Progenitor cell of endocrine pancreas (in vitro differentiated cells): ENCODE data around the gene ABCC10. TPM values are rescaled to one million over a fixed set of nuclear protein-coding genes. Genes with fewer than 3 reads are reported as not detected.

Experiments
- DNase-seq: peaks from one replicate; pipeline ENCODE4 v3.0.0; 2021; ENCODE audit warnings: low spot score; ENCODE audit not compliant: unreplicated experiment
- H3K27ac Mint-ChIP-seq: 2 replicates; pipeline ENCODE4 v1.8.0; 2021; ENCODE audit warnings: mild to moderate bottlenecking, moderate library complexity, mixed read lengths
- H3K27me3 Mint-ChIP-seq: 2 replicates; pipeline ENCODE4 v1.8.0; 2021; ENCODE audit warnings: mixed read lengths
- H3K36me3 Mint-ChIP-seq: 2 replicates; pipeline ENCODE4 v1.8.0; 2022; ENCODE audit warnings: mixed read lengths; ENCODE audit not compliant: insufficient read depth
- H3K4me1 Mint-ChIP-seq: 2 replicates; pipeline ENCODE4 v1.8.0; 2021; ENCODE audit warnings: low read depth, mixed read lengths
- H3K4me3 Mint-ChIP-seq: 2 replicates; pipeline ENCODE4 v1.8.0; 2021; ENCODE audit warnings: low read depth, mild to moderate bottlenecking, moderate library complexity, mixed read lengths
- H3K9me3 Mint-ChIP-seq: 2 replicates; pipeline ENCODE4 v1.8.0; 2021; ENCODE audit warnings: low read depth, mixed read lengths
- total RNA-seq: library from RNA; stranded (reverse); gene quantifications from 2 replicates; pipeline ENCODE4 v1.2.1, GENCODE V29; 2021
- TF ChIP-seq, protein P1 (sequence below): fragments of 200-600 bp; sonication (generic); IDR thresholded peaks from one replicate; pipeline ENCODE4 v1.5.0; 2021; ENCODE audit warnings: antibody characterized with exemption, mild to moderate bottlenecking; ENCODE audit not compliant: unreplicated experiment

ABCC10 gene
- total RNA-seq, 1 donor from 2014 or later = 68.8 TPM

DNA sequence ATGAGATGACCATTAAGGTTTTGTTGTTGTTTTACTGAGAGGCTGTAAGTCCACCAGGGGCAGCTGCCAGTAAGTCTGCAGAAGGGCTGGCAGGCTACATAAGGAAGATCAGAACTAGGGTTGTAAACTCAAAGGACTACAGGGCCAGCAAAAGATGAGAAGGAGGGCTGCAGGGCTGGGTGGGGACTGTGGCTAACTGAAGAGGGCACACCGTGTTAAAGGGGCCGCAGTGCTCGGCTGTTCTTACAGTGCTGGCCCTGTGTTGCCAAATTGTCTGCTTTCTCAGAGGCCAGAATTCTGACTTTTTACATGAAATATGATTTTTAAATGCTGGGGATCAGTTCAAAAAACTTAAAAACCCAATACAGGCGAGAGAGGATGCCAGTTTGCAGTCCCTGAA, 32.4 kb upstream of the ABCC10 start:
- Mint-ChIP-seq H3K9me3 (no peaks in the 10 kb centered on the region), H3K4me1 (peaks cover 57% of the 10 kb centered on the region), H3K27me3 (peaks cover 2% of the 10 kb centered on the region)

DNA sequence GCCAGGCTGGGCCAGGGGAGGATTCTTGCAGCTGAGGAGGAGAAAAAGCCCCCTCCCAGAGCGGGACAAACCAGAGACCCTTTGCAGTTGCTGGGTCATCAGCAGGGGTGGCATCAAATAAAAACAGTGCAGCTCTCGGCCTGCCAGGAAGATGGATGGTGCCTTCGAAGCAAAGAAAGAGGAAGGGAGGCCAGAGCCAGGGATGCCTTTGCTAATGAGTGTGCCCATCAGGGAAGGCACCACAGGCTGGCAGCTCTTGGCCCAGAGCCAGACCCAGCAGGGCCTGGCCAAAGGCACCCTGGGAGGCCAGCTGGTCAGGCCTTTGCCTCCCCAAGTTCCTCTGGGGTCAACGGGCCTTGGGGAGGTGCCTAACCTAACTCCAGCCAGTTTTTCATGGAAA, 31.6 kb upstream of the ABCC10 start:
- peaks cover 2% of the 10 kb centered on the region for H3K27me3 Mint-ChIP-seq
- H3K4me3 Mint-ChIP-seq = no peak overlapping the region
- no peaks in the 10 kb centered on the region for H3K36me3 Mint-ChIP-seq
- no peak overlapping the region for H3K27ac Mint-ChIP-seq
- TF ChIP-seq, protein P1, sequence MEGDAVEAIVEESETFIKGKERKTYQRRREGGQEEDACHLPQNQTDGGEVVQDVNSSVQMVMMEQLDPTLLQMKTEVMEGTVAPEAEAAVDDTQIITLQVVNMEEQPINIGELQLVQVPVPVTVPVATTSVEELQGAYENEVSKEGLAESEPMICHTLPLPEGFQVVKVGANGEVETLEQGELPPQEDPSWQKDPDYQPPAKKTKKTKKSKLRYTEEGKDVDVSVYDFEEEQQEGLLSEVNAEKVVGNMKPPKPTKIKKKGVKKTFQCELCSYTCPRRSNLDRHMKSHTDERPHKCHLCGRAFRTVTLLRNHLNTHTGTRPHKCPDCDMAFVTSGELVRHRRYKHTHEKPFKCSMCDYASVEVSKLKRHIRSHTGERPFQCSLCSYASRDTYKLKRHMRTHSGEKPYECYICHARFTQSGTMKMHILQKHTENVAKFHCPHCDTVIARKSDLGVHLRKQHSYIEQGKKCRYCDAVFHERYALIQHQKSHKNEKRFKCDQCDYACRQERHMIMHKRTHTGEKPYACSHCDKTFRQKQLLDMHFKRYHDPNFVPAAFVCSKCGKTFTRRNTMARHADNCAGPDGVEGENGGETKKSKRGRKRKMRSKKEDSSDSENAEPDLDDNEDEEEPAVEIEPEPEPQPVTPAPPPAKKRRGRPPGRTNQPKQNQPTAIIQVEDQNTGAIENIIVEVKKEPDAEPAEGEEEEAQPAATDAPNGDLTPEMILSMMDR = no peak
- H3K4me1 Mint-ChIP-seq = peaks cover 57% of the 10 kb centered on the region
- H3K9me3 Mint-ChIP-seq = no peaks in the 10 kb centered on the region
- no peak for DNase-seq

More for the DNA sequence above, 32.4 kb upstream of the ABCC10 start:
- no peak for DNase-seq
- TF ChIP-seq, protein P1 = no peak
- no peaks in the 10 kb centered on the region for H3K36me3 Mint-ChIP-seq
- H3K27ac Mint-ChIP-seq = no peak overlapping the region
- no peak overlapping the region for H3K4me3 Mint-ChIP-seq

DNA sequence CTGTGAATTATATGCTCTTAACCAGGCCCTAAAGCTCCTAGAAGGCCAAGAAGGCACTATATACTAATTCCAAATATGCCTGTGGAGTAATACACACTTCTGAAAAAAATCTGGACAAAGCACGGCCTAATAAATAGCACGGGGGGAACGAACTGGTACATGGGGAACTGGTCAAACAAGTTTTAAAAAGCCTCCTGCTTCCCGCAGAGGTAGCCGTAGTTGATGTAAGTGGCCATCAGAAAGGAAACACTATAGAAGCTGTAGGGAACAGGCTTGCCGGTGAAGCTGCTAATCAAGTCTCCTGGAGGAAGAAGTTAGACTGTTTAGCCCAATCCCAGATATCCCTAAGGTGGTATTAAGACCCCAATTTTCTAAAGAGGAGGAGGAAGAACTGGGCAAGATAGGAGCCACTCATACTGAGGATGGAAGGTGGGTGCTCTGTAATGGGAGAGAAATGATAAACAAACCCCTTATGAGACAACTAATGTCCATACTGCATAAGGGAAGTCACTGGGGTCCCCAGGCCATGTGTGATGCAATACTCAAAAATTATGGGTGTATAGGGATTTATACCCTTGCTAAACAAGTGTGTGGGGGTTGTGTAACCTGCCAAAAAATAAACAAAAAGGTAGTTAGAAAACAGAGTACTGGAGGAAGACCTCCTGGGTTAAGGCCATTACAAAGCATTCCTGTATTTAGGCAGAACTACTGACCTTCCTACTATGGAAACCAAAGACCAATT, 30.8 kb upstream of the ABCC10 start:
- H3K4me3 Mint-ChIP-seq = no peak overlapping the region
- no peak for DNase-seq
- H3K27ac Mint-ChIP-seq = peak overlapping the region; percentile 76
- no peaks in the 10 kb centered on the region for H3K36me3 Mint-ChIP-seq
- H3K4me1 Mint-ChIP-seq = peaks cover 50% of the 10 kb centered on the region
- no peaks in the 10 kb centered on the region for H3K9me3 Mint-ChIP-seq
- TF ChIP-seq, protein P1 = no peak
- peaks cover 2% of the 10 kb centered on the region for H3K27me3 Mint-ChIP-seq

DNA sequence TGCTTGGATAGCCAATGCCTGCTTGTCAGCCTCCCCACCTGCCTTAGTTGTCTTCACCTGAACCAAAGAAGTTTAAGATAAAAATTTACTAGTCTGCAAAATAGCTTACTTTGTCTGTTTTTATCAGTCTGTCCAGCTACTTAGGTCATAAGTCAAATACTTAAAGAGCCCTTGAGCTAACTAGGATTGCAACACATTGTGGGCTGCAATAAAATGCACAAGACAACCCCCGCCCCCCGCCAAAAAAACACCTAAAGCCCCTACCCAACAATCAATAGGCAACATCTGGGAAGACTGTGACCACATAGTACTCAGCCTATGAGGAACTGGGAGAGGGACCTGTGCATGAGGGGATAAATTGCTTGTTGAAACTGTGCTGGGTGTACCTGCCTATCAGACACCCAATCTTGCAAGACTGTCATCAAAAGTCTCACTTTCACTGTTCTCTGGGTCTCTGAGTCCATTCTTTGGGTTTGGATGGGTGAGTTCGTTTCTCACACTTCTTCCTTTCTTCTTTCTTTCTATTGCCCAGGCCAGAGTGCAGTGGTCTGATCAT, 27.3 kb upstream of the ABCC10 start:
- no peaks in the 10 kb centered on the region for H3K36me3 Mint-ChIP-seq
- H3K4me1 Mint-ChIP-seq = peaks cover 29% of the 10 kb centered on the region
- H3K27ac Mint-ChIP-seq = no peak overlapping the region
- no peak for DNase-seq
- H3K9me3 Mint-ChIP-seq = no peaks in the 10 kb centered on the region
- no peaks in the 10 kb centered on the region for H3K27me3 Mint-ChIP-seq
- TF ChIP-seq, protein P1 = no peak
- no peak overlapping the region for H3K4me3 Mint-ChIP-seq

DNA sequence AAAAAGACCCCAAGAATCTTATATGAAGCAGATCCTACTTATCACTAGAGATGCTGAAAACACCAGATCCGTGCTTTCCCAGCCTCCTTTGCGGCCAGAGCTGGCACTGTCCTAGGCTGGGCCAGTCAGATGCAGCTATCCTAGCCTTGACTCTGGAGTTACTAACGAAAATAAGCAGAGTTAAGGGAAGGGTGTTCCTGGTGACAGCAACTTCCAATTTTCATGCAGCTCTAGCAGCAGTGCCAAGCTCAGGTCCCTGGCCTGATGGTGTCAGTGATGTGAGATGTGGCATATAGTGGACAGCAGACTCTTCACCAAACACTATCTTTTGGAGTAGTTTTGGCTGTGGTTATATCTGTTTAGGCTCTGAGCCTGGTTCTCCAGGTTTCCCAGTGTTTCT, 25.6 kb upstream of the ABCC10 start:
- Mint-ChIP-seq H3K27ac (no peak overlapping the region), H3K4me3 (no peak overlapping the region), H3K36me3 (peaks cover 3% of the 10 kb centered on the region), H3K9me3 (no peaks in the 10 kb centered on the region), H3K27me3 (no peaks in the 10 kb centered on the region), H3K4me1 (peaks cover 22% of the 10 kb centered on the region)
- no peak for DNase-seq
- TF ChIP-seq, protein P1 = no peak
